HG02610 (cell line): ENCODE data around the gene PCBP1.
"Not testable (repeated sequence)": the region's sequence is repeated elsewhere in the genome, so short reads cannot be mapped to it uniquely, and the experiment has no call there.

Source experiments
- ATAC-seq: cut with Tn5 transposase; IDR thresholded peaks from one replicate; pipeline ENCODE4 v1.9.1; 2021; ENCODE audit warnings: mild to moderate bottlenecking, moderate library complexity; ENCODE audit not compliant: unreplicated experiment

The PCBP1 gene

GRCh38 chr2:70086838-70087701 is at the start of gene PCBP1:
Gene PCBP1 (plus strand): TSS chr2:70087477. CDS start chr2:70087744, 267 bp downstream.
- peak; percentile 32 for ATAC-seq

- ATAC-seq: no peak
Measured at GRCh38 chr2:70039366-70039765, 47.9 kb upstream of the PCBP1 start.

GRCh38 chr2:70041663-70042062 is 45.6 kb upstream of the PCBP1 start:
- ATAC-seq: no peak

GRCh38 chr2:70042246-70042645 is 45.0 kb upstream of the PCBP1 start:
- no peak for ATAC-seq

- no peak for ATAC-seq
Measured at GRCh38 chr2:70043252-70043875, 43.9 kb upstream of the PCBP1 start.

GRCh38 chr2:70044290-70045040 is 42.8 kb upstream of the PCBP1 start:
- no peak for ATAC-seq

GRCh38 chr2:70045405-70045804 is 41.9 kb upstream of the PCBP1 start:
- ATAC-seq: no peak

- ATAC-seq: no peak
Measured at GRCh38 chr2:70045932-70046331, 41.3 kb upstream of the PCBP1 start.

GRCh38 chr2:70046534-70046933 is 40.7 kb upstream of the PCBP1 start:
- ATAC-seq: no peak

GRCh38 chr2:70047451-70047850 is 39.8 kb upstream of the PCBP1 start:
- no peak for ATAC-seq

- no peak for ATAC-seq
Measured at GRCh38 chr2:70049255-70049654, 38.0 kb upstream of the PCBP1 start.

GRCh38 chr2:70050631-70051425 is 36.4 kb upstream of the PCBP1 start:
- ATAC-seq: no peak

- not testable (repeated sequence) for ATAC-seq
Measured at GRCh38 chr2:70055259-70055658, 32.0 kb upstream of the PCBP1 start.

GRCh38 chr2:70061317-70061716 is 26.0 kb upstream of the PCBP1 start:
- no peak for ATAC-seq

- ATAC-seq: no peak
Measured at GRCh38 chr2:70062270-70062669, 25.0 kb upstream of the PCBP1 start.

- no peak for ATAC-seq
Measured at GRCh38 chr2:70068119-70068518, 19.2 kb upstream of the PCBP1 start.

- ATAC-seq: peak; percentile 92
Measured at GRCh38 chr2:70069049-70069448, 18.2 kb upstream of the PCBP1 start.

- ATAC-seq: peak; percentile 56
Measured at GRCh38 chr2:70070542-70071268, 16.6 kb upstream of the PCBP1 start.

- ATAC-seq: no peak
Measured at GRCh38 chr2:70073493-70073892, 13.8 kb upstream of the PCBP1 start.

- no peak for ATAC-seq
Measured at GRCh38 chr2:70078384-70078783, 8.9 kb upstream of the PCBP1 start.
